ENCODE measurements around the gene AUH.
"Not testable (repeated sequence)": the region's sequence is repeated elsewhere in the genome, so short reads cannot be mapped to it uniquely, and the experiment has no call there.

Gene AUH

DNA sequence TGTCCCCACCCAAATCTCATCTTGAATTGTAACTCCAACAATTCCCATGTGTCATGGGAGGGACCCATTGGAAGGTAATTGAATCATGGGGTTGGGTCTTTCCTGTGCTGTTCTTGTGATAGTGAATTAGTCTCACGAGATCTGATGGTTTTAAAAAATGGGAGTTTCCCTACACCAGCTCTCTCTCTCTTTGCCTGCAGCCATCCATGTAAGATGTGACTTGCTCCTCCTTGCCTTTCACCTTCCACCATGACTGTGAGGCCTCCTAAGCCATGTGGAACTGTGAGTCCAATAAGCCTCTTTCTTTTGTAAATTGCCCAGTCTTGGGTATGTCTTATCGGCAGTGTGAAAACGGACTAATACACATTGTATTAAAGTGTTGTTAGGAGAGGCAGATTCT, 16.3 kb upstream of the AUH start:
- DNase-seq: not testable (repeated sequence)

DNA sequence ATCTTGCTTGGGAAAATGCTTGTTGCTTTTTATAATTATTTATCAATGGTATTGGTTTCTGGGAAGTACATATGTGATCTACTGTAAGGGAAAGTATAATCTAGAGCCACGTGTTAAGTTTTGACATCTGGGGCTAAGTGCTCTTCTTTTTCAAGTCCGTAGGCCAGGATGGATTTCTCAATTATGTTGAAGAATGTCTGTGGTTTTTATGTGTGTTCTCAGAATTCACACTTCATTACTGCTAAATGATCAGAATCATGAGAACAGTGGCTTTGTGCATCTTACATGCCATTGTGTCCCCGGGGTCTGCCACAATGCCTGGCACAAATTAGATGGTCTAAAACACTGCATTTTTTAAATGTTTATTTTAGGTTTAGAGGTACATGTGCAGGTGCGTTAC, 14.5 kb upstream of the AUH start:
- no peak for DNase-seq

DNA sequence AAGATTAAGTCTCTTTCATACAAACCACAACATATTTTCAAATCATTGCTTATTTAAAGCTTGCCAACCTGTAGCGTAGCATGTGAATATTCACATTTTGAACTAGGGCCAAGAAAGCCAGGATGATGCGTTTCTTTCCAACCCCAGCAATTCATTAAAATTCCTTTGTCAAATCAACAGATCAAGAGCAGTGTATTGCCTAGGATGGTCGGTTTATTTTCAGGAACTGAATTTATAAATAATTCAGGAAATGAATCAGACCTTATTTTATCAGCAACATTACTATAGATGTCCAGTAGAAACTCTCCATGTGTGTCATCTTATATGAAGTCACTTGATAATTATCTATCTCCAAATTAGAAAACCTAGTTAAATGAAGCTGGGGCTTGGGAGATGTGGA, 13.2 kb upstream of the AUH start:
- DNase-seq: no peak

DNA sequence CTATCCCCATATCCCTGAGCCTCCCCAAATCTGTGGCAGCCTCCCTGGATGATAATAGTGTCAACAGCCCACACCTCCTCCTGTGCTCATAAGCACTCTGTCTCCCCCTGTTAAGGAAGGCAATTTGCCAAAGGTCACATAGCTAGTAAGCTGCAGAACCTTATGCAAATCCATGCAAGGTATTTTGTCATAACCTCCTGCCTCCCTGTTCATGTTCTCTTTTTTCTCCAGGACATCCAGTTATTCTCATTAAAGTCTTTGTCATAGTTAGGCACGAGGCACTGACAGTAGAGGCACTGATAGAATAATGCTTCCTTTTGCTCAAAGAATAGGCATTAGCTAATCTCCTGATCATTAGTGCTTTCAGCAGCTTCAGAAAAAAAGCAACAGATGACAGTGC, 10.2 kb upstream of the AUH start:
- no peak for DNase-seq

DNA sequence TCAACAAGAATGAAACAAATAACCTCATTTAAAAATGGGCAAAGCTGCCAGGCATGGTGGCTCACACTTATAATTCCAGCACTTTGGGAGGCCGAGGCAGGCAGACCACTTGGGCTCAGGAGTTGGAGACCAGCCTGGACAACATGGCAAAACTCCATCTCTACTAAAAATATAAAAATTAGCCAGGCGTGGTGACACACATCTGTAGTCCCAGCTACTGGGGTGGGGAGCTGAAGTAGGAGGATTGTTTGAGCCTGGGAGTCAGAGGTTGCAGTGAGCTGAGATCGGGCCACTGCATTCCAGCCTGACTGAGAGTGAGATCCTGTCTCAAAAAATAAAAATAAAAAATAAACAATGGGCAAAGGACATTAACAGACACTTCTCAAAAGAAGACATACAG, 8.3 kb upstream of the AUH start:
- DNase-seq: not testable (repeated sequence)

DNA sequence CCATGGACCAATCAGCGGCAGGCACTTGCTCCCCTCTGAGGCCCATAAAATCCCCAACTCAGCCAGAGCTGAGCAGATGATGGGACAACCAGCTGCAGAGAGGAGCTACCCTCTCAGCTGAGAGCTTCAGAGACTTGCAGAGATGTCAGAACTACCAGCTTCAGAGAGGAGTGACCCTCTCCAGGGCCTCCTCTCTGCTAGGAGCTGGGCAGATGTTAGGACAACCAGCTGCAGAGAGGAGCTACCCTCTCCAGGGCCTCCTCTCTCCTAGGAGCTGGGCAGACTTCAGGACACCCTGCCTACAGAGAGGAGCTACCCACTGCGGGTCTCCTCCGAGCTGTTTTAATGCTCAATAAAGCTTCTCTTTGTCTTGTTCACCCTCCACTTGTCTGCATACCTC, 3.0 kb upstream of the AUH start:
- no peak for DNase-seq

DNA sequence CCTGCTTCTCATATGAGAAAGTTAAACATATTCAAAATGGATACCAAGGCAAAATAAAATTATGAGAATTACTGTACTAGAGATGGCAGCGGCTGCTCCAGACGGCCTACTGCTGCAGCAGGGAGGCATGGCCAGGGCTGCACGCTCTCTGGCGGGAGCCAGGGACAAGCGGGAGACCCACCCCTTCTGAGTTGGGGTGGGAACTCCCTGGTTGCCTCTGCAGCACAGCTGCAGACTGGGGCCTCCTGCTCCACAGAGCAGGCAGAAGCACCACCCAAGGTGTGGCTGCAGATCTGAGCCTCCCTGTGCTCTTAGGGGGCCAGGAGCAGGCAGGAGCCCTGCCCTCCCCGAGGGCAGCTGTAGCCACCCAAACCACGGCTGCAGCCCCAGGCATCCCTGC, 2.3 kb upstream of the AUH start:
- DNase-seq: no peak

DNA sequence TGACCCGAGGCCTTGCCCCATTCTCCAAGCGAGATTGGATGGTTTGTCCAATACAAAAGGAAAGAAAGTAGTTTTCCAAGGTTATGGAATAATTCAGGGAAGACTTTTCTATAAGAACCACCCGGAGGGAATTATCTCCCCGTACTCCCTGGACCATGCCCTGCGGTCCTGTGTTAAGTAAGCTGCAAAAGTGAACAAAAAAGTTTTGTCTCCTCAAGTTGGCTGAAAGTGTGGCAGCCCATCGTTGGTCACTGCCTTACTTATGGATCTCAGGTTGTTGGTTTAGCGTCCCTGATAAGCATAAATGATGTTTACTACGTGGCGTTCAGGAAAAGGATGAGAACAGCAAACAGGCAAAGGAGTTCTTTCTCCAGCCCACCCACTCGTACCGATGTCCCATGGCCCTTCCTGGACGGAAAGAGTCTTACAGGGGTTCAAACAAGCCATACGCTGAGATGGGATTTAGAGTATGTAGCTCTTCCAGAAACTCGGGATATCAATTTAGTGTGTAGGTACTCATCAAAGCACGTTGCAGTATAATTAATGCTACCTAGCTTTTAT, 413 bp upstream of the AUH start:
- no peak for DNase-seq

DNA sequence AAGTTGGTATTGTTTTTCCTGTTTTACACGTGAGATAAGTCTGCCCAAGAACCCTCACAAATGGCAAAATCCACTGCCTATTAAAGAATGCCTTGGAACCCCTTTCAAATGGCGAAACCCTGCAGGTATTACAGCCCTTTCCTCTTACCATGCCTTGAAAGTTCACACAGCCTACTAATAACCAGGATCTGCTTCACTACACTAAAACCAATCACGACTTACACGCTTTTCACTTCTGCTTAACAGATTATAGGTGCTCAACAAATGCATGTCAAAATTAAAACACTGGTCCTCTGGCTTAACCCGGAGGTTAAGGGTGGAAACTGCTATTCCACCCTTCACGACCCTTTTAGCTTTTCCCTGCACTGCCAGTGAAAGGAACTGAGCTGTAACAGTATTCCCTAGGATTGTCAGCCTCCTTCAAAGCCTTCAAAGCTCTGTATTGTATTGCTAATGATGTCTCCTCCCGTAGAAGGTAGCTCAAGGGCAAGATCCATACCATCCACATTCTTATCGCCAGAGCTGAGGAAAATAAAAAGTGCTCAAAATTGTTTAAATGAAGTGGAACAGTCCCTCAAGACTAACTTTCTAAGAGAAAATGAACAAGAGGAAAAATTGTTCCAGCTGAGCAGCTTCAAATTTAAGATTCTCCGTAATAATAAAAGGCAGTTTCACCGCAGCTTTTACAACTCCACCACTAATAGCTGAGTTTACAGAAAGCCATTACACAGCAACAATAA, 997 bp downstream of the AUH start:
- DNase-seq: no peak

DNA sequence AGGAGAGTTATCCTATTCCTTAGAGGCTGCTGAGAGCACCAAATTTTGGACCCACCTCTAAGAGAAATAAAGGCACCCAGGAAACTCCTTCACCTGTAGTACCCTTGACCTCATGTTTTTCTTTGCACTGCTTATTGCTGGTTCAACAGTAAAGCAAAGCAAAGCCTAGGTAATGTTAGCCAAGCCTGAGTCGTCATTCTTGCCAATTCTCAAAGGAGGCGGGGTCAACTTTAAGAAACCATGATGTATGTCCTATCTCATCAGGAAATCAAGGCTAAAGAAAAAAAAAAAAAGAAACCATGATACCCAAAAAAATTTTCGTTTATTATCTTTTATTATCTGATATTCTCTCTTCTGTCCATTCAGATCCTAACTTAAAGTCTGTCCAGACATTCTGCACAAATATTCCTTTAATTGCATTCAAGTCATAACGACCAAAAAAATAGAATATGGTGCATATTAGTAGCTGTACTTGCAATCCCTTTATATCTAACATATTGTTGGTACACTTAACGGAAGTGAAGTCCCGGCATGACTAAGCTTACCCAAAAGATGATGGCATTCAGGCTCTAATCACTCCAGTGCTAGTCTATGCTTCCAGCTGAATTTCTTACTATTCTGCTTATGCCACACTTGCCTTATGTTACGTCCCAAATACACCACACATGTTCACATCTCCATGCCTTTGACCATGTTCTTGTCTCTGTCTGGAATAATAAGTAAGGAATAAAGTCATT, 1.8 kb downstream of the AUH start:
- DNase-seq: no peak

DNA sequence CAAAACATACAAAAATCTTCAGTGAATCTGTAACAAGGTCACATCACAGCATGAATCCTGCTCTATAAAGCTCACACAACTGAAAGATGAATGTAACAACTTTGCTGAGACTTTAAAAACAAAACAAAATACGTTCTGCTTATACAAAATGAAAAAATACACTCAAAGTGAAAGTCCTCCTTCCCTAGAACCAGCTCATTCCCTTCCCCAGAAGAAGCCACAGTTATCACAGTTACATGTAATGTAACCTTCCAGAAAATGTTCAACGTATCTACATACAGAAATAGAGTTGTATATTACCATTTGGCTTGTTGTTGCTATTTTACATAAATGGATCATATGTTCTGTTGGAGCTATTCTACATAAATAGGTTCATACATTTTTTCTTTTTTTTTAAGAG, 2.6 kb downstream of the AUH start:
- DNase-seq: no peak

DNA sequence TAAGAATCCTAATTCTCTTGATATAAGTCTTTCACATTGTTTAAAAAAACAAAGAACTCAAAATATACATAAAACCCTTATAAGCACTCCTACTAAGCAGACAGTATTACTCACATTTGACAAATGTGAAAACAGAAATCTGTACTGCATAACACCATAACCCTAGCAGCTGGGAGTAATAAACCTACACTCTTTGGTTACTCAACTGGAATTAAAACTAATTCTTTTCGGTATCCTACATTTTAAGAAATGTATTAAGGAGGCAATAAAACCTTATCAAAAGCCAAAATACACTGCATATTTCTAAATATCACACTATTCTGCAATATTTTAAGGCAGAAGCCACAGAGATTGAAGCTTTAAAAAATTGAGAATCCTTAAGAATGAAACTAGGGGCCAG, 6.8 kb downstream of the AUH start:
- DNase-seq: no peak

DNA sequence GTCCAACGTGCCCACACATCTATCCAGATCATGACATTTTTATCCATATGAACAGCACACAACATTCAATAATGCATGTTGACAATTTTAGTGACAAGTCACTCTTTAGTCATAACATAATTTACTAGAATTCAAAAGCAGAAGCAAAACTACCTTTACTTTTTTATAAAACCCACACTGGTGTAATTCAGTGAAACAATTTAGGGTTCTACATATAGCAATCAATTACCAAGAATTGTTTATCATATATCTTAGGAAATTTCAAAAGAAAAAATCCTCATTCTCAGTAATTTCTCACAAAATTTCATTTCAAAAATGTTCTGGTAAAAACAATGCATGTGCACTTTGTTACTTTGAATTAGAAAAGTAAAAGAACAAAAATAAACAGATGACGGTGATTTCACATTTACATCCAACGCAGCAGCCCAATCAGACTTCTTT, 12.6 kb downstream of the AUH start:
- DNase-seq: no peak

DNA sequence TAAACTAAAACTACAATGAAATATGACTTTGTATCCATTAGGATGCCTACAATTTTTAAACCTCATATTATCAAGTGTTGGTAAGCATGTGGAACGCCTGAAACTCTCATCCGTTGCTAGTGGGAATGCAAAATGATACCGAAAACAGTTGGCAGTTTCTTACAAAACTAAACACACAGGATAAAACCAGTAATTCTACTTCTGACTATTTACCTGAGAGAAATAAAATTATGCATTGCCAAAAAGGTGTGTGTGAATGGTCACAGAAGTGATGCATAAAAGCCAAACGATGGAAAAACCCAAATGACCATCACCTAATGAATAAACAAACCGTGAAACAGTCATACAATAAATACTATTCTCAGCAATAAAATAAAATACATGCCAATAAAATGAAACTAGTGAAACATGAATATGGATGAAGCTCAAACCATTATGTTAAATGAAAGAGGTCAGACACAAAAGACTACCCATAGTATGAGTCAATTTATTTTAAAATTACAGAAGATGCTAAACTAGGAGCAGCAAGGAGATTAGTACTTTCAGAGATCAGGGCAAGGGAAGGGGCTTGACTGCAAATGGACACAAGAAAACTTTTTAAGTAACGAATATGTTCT, 13.4 kb downstream of the AUH start:
- no peak for DNase-seq

DNA sequence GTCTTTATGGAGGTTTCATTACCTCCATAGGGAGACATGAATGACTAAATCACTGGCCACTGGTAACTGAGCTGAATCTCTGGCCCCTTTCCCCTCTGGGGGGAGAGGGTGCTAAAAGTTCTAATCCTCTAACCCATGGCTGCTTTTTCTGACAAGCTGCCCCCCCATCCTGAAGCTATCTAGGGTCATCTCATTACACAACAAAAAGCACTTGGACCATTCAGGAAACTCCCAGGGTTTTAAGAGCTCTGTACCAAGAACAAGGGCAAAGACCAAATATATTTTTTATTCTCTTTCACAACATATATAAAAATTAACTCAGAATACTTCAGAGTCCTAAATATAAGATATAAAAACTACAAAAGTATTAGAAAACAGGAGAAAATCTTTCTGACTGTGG, 14.3 kb downstream of the AUH start:
- DNase-seq: no peak

DNA sequence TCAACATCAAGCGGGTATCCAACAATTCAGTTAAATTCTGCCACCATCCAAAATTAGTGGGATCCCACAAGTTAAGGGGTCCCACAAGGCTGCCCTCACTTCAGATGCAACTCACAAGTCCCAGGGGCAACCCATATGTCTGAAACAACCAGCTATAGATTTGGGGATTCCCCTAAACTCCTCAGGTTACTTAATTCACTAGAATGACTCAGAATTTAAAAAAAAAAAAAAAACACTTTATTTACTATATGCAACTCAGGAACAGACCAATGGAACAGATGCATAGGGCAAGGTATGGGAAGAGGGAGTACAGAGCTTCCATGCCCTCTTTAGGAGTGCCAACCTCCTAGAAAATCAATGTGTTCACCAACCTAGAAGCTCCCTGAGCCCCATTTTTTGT, 15.1 kb downstream of the AUH start:
- no peak for DNase-seq

DNA sequence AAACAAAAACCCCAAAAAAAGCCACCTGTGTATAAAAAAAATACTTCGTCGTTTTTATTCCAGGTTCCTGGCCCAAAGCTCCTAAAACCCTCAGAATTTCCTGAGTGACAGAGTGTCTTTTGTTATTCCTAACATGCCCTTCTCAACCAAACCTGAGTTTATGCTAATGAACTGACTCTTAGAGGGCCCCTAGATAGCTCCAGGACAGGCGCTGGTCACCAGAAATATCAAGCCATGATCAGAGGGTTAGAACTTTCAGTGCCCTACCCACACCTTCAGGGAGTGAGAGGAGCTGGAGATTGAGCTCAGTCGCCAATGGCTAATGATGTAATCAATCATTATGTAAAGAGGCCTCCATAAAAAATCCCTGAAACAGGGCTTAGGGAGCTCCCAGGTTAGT, 15.7 kb downstream of the AUH start:
- DNase-seq: no peak

DNA sequence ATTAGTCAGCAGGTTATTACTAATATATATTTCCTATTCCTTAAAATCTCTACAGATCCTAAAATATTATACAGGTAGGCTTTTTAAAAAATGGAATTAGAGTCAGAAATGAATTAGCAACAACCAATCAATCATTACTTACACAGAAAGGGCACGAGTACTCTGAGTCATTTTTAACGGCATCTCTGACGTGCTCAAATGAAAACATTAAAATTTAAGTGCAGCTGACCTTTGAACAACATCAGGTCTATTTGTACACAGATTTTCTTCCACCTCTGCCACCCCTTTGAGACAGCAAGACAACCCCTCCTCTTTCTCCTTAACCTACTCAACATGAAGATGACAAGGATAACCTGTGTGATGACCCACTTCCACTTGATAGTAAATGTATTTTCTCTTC, 19.1 kb downstream of the AUH start:
- DNase-seq: no peak

DNA sequence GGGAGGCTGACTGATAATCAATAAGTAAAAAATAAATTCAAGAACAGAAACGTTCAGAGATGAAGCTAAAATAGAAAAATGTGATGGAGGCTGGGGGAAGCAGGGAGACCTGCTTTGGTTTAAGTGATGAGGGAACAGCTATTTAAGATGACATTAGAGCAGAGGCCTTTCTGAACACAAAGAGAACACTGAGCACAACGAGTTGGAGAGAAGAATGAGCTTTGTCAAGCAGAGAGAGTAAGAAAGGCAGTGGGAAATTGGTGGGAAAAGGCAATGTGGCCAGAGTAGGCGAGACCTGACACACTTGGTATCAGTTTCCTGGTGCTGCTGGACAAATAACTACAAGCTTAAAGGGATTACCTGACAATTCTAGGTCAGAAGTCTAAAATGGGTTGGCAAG, 20.0 kb downstream of the AUH start:
- DNase-seq: no peak

DNA sequence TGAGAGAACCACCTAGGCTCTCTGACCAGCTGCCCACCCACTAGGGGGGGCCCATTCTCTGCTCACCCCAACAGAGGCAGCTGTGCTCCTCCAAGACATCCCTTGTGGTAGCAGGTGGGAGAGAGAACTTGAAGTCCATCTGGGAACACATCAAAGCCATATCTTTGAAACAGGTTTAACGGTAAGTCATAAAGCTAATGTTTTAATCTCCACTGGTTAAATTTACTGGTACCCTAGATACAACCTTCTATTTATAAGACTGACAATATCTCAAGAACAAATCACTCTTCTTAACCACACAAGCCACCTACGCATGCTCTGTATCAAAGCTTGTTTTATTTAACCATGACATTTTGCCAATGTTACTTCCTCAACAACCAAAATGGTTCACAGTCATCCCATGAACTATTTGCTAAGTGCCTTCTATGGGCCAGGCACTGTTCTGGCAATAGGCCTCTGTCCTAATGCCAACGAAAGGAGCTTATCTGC, 20.4 kb downstream of the AUH start:
- DNase-seq: no peak

DNA sequence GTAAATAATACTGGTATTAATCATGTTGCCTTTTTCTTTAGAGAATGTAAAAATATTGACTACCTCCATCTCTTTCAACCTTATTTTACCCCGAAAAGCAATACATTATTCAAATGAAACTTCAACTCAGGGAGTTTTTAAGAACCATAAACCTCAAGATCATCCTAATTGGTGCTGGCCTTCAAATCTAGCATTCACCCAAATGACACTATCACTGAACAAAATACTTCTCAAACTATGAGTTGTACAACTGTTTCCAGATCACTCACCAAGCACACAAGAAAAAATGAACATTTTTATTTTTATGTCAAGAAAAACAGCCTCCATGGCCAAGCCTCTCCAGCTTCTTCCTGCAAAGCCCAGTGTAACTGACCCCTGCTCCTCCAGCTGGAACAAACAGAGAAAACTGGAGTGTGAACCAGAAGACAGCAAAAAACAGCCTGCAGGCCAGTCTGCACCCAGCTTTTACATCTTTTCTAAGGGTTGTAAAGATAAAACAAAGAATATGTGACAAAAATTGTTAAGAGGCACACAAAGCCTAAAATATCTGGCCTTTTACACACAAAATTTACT, 21.2 kb downstream of the AUH start:
- DNase-seq: no peak

DNA sequence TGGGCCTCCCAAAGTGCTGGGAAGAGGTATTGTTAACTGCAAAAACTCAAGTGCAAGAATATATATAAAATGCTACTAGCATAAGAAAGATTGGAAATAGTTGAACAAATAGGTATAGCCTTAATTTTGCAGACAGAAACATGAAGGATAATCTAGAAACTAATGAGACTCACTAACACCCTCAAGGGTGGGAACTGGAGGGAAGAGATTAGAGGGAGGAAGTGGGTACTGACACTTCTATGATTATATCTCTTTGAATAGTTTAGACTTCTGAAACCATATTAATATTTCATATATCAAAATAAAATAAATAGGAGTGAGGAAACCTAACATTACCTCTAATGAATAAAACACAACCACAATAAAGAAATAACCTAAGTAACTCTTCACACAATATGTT, 23.0 kb downstream of the AUH start:
- no peak for DNase-seq

DNA sequence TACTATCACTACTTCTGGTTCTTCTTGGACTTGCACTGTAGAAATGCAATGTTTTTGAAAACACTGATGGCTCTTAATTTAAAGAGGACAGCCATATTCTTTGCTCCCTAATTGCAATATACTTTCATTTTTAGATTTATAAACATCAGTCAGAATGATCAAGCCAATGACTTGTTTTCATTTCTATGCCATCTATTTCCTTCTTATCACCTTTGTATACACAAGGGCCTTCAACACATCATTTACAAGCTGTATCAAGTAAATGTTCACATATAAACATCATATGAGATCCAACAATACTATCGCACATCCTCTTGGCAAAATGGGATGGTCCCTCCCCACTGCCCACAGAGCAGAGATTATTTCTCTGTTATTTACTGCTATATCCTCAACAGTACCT, 24.9 kb downstream of the AUH start:
- DNase-seq: no peak

DNA sequence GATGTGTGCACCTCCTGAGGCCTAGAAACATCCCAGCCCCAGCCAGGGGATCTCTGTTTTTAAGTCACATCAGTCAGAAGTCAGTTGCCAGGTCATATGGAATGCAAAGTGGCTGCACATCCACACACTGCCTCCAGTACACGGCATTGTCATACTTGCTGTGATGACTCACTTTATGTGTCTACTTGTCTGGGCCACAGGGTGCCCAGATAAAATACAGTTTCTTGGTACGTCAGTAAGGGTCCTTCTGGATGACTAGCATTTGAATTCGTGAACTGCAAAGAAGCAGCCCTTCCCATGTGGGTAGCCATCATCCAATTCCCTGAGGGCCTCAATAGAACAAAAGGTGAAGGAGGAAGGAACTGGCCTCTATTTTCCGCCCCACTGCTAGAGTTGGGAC, 27.7 kb downstream of the AUH start:
- DNase-seq: no peak

All from NCI-H1694 treated with DMSO at 0.1 percent for 48 hours (cell line).